ENCODE results near the gene ANXA10. TPM values are rescaled to one million over a fixed set of nuclear protein-coding genes. Genes with fewer than 3 reads are reported as not detected.
"Not testable (repeated sequence)": the region's sequence is repeated elsewhere in the genome, so short reads cannot be mapped to it uniquely, and the experiment has no call there.

Gene ANXA10
- total RNA-seq, 1 donor from 2014 or later, result not detected

DNA sequence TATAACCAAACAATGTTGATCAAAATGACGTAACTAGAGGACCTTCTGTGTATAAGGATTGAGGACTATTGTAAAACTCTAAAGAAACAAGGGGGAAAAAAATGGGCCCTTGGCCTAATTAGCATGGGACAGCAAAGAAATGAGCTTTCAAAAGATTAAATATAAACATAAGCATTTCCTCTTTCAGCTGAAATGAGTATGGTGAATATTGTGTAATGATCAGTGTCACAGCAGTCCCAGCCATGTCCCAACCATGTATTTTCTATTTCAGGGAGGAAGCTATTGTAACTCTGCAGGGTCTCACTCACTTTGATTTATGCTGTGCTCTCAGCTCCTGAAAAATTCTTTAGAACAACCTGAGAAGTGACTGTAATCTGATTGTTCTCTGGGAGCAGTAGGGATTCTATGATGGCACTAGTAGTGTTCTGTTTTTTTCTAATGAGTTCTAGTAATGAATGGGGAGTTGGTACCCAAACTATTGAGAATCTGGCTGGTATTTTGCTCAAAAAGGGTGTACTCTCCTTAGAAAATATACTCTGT is 25.8 kb downstream of the ANXA10 start:
- intact Hi-C loops (cut with micrococcal nuclease), result no loop called here

DNA sequence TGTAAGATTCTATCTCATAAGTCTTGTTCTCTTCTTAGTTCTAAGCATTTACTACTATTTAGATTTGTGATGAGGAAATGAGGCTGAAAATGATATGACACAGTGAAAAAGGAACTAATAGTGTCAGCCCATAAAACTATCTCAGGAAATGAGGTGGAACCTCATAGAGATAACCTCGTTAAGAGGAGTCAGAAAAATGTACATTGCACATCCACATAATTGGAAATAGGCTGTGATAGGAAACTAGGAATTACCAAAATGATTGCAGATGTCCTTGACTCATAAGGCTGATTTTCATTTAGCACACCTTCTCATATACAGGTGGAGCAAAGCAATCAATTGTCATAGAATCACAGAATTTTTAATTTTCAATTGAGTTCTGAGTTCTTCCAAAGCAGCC is 26.8 kb downstream of the ANXA10 start:
- intact Hi-C loops (cut with micrococcal nuclease), result no loop called here

- intact Hi-C loops (cut with micrococcal nuclease), result no loop called here
These were observed 27.6 kb downstream of the ANXA10 start for GRCh38 chr4:168119890-168120289.

GRCh38 chr4:168120811-168121210 is 28.5 kb downstream of the ANXA10 start:
- intact Hi-C loops (cut with micrococcal nuclease), result no loop called here

GRCh38 chr4:168124008-168124641 is 31.8 kb downstream of the ANXA10 start:
- intact Hi-C loops (cut with micrococcal nuclease), result no loop called here

- intact Hi-C loops (cut with micrococcal nuclease), result no loop called here
These were observed 34.6 kb downstream of the ANXA10 start for GRCh38 chr4:168126952-168127351.

- intact Hi-C loops (cut with micrococcal nuclease), result no loop called here
These were observed 36.3 kb downstream of the ANXA10 start for GRCh38 chr4:168128601-168129000.

DNA sequence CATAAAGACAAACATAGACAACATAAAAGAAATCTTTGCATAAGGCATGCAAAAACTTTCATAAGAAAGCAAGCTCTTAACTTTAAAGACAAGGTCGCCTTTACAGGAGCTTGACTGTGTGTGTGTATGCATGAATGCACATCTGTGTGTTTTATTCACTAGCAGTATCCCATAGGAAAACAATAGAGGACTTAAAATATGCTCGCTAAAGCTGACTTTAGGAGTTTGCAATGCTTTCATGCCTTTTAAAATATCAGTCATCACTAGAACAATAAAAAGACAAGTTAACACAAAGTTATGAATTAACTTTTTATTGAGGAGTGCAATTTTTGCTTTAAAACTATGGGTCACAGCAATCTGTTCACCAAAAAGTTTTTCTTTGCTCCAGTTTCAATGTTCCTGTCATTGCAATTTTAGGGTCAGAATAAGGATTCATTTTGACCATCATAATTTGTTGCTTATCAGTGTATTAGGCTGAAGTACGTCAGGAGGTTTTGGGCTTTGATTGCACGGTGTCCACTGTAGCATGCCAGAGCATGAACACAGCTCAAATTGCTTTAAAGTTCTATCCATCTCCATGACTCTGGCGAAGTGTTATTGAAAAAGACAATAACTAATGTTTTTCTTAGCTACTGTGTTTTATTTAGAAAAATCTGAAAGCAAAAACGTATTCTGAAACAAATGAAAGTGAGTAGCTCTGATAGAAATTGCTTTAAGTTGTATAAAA is 36.9 kb downstream of the ANXA10 start:
- intact Hi-C loops (cut with micrococcal nuclease), result no loop called here

- intact Hi-C loops (cut with micrococcal nuclease), result no loop called here
These were observed 37.5 kb downstream of the ANXA10 start for GRCh38 chr4:168129802-168130201.

- intact Hi-C loops (cut with micrococcal nuclease), result no loop called here
These were observed 38.9 kb downstream of the ANXA10 start for GRCh38 chr4:168131196-168131595.

DNA sequence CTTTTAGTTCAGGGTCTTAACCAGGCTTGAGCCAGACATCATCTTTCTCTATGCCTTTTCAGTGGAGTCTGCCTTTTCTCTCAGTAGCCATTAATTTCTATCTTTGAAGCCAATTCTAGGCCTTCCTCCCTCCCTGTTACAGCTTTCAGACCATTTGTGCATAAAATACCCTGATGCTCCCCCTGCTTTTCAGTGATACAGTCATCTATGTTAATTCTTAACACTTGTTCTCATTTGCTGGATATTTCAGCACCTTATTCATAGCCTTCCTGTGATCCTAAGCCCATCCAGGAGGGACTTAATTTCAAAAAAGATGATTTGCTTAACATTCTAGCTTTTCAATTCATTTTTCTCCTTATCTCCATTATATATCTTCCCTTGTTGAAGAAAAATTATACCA is 42.3 kb downstream of the ANXA10 start:
- intact Hi-C loops (cut with micrococcal nuclease), result no loop called here

- intact Hi-C loops (cut with micrococcal nuclease), result not testable (repeated sequence)
These were observed 43.5 kb downstream of the ANXA10 start for GRCh38 chr4:168135860-168136259.

DNA sequence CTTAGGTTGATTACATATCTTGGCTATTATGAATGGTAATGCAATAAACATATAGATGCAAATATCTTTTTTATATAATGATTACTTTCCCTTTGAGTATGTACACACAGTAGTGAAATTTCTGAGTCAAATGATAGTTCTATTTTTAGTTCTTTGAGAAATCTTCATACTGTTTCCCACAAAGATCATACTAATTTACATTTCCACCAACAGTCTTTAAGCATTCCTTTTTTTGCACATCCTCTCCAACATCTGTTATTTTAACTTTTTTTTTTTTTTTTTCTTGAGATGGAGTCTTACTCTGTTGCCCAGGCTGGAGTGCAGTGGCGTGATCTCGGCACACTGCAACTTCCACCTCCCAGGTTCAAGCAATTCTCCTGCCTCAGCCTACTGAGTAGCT is 45.4 kb downstream of the ANXA10 start:
- intact Hi-C loops (cut with micrococcal nuclease), result not testable (repeated sequence)

DNA sequence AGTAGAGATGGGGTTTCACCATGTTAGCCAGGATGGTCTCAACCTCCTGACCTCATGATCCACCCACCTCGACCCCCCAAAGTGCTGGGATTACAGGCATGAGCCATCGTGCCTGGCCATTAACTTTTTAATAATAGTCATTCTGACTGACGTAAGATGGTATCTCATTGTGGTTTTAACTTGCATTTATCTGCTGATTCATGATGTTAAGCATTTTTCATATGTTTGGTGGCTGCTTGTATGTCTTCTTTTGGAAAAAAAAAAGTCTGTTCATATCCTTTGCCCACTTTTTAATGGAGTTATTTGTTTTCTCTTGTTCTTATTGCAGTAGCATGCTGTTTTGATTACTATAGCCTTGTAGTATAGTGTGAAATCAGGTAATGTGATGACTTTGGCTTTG is 45.8 kb downstream of the ANXA10 start:
- intact Hi-C loops (cut with micrococcal nuclease), result no loop called here

DNA sequence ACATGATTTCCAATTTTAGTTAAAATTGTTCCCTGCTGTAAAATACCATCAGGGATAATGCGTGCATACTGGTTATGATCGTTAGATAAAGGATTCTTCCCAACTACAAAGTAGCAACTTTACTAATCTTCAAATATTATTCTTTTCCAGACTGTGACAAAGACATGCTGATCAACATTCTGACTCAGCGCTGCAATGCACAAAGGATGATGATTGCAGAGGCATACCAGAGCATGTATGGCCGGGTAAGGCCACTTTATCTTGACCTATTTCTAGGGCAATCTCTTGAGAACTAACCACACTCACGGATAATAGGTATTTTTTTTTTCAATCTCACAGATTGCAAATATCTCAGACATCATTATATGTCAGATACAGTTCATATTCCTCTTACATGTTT is 47.0 kb downstream of the ANXA10 start:
- intact Hi-C loops (cut with micrococcal nuclease), result no loop called here

GRCh38 chr4:168141733-168142132 is 49.4 kb downstream of the ANXA10 start:
- intact Hi-C loops (cut with micrococcal nuclease), result no loop called here

GRCh38 chr4:168143601-168144000 is 51.3 kb downstream of the ANXA10 start:
- intact Hi-C loops (cut with micrococcal nuclease), result no loop called here

DNA sequence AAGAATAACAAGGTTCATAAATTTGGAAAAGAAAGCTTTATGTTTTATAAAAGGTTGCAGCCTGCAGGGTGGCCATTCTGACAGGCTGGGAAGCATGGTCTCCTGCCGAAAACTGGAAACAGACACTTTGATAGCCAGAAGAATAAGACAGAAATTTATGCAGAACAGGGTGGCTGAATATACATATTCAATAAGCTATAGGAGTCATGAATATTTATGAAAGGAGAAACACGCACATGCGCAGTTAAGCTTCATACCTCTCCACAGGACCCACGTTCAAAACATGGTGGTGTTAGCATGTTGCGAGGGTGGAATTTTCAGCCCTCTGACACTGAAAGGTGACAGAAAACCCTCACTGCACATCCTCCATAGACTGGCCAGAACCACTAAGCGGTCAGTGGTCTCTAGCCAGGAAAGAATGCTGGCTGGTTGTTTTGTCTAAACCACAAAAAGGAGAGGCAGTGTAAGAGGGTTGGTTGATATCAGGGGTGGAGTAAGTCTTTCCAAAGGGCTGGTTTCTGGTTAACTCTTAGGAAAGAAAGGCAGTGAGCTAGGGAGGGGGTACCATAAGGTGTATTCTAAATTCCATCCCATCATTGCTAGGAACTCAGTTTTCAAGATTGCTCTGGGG is 58.2 kb downstream of the ANXA10 start:
- intact Hi-C loops (cut with micrococcal nuclease), result loop anchor here (10.0 kb wide), 1 partner anchor 366 kb away; no protein-coding TSS in a partner anchor

- intact Hi-C loops (cut with micrococcal nuclease), result loop anchor here (10.0 kb wide), 1 partner anchor 367 kb away; no protein-coding TSS in a partner anchor
These were observed 59.0 kb downstream of the ANXA10 start for GRCh38 chr4:168151327-168151726.

DNA sequence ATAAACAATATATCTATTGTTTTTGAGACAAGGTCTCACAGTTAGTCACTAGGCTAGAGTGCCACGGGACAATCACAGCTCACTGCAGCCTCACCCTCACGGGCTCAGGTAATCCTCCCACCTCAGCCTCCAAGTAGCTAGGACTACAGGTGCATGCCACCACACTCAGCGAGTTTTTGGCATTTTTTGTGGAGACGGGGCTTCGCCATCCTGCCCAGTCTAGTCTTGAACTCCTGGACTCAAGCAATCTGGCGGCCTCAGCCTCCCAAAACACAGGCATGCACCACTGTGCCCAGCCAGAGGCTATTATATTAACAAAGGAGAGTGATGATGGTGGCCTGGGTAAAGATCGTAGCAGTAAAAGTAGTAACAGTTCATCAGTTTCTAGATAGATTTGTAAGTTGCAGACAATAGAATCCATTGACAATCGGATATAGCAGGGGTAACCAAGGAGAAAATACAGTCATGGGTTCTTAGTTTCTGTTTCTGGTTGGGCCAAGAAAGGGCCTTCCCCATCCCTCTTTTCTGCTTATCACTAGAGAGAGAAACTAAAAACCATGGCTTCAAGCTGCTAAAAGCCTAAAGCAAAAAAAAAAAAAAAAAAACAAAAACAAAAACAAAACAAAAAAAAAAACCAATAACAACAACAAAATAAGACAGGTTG is 60.6 kb downstream of the ANXA10 start:
- intact Hi-C loops (cut with micrococcal nuclease), result loop anchor here (10.0 kb wide), 1 partner anchor 368 kb away; no protein-coding TSS in a partner anchor

- intact Hi-C loops (cut with micrococcal nuclease), result loop anchor here (10.0 kb wide), 1 partner anchor 369 kb away; no protein-coding TSS in a partner anchor
These were observed 61.5 kb downstream of the ANXA10 start for GRCh38 chr4:168153596-168154440.

Data from T-helper 2 cell treated with Interferon-gamma antibody and Interleukin-4, amounts not matched to agents 100 ng/mL and 5 ng/mL, for 36 hours (primary cell).